Hypothalamus (tissue), 51 donors: ENCODE data around the gene SRBD1.

Source experiments
- DNase-seq, 51 donors: peaks; one replicate each; lab custom pipeline; 2025; lab: John Stamatoyannopoulos, UW

The SRBD1 gene

DNA sequence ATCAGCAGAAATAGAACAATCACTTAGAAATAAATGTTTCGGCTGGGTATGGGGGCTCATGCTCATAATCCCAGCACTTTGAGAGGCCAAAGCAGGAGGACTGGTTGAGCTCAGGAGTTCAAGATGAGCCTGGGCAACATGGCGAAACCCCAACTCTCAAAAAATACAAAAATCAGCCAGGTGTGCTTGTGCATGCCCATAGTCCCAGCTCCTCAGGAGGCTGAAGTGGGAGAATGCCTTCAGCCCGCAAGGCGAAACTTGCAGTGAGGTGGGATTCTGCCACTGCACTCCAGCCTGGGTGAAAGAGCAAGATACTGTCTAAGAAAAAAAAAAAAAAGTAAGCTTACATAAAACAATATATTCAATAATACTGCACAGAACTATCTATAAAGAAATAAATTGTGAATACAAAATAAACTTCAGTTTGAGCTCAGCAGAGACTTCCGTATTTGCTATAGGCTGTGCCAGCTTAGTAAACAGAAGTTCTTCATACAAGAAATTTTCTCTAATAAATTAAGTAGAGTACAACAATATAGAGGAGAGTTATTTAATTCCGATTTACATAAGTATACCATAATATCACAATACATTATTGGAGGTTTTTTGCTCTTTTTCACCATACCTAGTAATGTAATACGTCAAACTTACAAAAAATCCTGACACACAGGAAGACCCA, 43.6 kb downstream of the SRBD1 start:
- no peak for DNase-seq

DNA sequence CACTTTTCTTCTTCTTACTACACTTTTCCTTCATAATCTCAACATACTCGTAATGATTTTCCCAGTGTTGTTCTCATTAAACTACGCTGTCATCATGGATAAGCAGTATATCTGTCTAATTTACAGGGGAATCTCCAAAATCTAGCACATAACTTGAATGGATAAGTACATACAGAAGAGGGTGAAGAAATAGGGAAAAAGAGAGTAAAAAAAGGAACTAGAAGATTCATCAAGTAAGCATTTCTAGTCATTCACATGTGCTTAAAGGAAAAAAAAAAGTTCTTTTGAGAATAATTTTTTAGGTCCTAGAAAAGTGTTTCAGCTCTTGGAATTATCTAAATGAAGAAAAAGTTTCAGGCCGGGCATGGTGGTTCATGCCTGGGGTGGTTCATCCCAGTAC, 51.6 kb downstream of the SRBD1 start:
- no peak for DNase-seq

DNA sequence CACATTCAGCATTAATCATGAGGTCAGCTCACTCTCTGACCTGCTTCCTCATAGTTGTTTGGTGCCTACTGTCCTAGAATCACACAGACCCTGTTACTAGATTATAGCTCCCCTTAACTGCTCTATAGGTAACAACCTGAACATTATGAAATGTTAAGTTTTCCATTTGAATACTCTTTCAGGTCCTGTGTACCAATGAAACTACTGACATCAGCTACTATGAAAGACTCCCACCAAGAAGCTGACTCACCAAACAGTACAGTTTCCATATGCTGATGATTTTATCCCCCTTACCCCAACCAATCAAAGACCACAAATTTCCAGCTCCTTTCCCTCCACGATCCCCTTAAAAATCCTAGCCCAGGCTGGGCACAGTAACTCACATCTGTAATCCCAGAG, 56.3 kb downstream of the SRBD1 start:
- DNase-seq: no peak

DNA sequence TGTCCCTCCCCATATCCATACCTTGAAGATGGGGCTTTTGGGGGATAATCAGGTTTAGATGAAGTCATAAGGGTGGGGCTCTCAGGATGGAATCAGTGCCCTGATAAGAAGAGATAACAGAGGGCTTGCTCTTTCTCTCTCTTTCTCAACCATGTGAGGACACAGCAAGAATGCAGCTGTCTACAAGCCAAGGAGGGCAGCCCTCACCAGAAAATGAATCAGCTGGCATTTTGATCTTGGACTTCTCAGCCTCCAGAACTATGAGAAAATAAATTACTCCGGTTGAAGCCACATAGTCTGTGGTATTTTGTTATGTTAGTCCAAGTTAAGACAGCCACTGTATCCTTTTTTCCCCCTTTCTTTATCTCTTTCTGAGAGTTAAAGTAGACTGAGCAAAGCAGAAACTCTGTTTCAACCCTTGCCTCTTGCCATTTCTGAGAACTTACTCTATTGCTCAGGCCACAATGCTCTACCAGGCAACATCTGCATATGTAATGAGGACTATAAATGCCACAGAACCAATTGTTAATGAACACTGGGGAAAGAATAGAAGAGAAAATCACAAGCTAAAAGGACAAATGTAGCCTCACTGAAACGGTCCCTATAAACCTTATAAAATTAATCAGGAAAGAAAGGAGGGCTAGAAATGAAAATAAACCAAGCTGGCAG, 56.9 kb downstream of the SRBD1 start:
- no peak for DNase-seq

DNA sequence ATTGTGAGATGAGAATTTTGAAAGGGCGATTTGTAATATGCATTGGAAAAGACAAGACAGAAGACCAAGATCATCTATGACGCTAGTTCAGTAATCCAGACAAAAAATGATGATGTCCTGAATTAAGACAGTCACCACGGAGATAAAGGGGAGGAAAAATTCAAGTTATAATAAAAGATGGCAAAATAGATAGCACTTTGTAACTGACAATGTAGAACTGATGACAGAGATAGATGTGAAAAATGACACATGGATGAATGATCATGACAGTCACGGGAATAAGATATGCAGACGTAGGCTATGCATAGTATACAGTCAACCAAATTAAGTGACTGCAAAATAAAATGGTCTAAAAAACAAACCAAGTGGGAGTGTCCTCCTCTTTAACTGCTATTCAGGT, 59.2 kb downstream of the SRBD1 start:
- DNase-seq: no peak

DNA sequence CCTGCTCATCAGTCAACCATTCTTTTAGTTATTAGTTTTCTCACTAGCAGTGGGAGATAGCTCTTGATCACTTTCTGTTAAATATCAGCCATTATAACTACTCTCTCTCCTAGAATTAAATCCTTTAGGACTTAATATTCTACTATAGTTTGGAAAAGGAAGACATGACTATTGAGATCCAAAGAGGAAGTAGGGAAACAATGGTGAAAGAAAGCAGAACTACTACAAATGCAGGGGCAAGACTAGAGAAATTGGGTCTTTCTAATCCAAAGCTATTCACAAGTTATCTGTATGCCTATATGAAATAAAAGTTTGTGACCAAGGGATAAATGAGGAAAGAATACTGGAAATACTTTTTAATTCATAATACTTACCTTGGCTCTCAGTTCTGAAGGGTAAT, 65.1 kb downstream of the SRBD1 start:
- no peak for DNase-seq

DNA sequence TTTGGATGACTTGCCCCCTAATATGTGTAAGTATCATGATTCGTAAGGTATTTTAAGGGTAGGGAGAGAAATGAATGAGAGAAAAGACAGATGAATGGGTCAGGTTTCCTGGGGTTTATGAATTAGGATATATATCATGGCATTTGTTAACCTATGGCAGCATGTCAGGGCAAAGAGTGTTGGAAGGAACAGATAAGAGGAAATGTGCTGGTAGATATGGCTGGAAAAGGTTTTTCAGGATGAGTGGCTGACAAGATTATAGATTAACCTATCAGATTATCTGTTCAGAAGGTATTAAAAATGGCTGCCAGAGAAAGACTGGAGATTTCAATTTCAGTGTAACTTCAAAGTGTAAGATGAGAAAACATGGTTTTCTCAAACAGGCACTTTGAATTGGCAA, 67.8 kb downstream of the SRBD1 start:
- DNase-seq: no peak

DNA sequence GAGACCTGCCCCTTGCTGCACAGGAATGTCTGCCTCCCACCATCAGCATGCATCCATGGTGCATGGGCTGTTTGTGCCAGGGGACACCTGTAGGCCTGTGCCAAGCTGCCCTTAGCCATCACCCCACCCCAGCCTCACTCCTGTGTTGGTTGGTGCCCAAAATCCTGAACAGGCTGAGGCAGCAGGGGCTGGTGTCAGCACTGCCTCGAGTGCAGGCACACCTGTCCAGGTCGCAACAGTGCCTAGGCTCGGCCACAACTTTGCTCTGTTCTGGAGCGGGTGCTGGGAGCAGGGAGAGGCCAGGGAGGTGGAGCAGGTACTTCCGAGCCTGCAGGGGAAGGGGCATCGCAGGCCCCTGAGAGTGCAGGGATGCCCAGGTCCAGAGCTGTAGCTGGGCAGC, 69.1 kb downstream of the SRBD1 start:
- no peak for DNase-seq

DNA sequence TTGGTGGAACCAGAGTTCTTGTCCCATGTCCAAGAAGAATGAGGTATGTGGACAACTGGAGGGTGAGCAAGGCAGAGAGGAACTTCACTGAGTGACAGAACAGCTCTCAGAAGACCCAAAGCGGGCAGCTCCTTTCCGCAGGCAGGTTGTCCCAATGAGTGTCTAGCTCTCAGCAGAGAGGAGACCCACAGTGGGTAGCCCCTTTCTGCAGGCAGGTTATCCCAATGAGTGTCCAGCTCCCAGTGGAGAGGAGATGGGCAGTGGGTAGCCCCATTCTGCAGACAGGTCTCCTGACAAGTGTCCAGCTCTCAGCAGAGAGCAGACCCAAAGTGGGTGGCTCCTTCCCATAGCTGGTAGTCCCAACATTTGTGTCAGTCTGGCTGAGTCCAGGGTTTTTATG, 69.6 kb downstream of the SRBD1 start:
- DNase-seq: no peak

DNA sequence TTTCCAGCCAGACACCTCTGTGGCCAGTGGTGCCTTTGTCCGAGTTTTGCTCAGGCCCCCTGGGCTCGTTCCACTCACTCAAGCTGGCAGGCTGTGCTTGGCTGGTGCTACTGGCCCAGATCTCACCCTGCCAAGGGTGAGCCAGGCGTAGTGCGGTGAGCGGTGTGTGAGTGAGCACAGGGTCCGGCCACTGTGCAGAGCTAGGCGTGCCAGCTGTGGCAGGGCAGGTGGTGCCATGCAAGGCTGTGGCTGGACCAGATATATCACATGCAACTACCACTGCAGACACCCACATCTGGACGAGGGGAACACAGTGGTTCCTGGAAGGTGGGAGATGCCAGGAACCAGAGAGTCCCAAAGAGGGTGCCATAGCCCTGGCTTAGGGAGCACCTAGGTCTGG, 70.1 kb downstream of the SRBD1 start:
- no peak for DNase-seq

DNA sequence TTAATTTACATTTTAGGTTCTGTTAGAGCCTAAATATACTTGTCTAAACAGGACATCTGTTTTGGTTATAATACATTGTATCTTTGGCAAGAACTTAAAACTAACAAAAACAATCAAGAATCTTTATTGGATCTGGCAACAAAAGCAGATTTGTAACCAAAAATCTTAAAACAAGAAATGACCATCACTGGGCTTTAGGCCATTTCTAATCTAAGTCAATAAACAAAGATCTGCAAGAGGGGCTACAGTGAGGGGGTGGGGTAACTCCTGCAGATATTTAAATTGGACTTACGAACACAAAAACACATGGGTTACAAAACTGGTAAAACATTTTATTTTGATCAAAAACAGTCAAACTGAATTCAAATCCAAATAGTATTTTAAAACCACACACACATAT, 77.3 kb downstream of the SRBD1 start:
- DNase-seq: no peak

DNA sequence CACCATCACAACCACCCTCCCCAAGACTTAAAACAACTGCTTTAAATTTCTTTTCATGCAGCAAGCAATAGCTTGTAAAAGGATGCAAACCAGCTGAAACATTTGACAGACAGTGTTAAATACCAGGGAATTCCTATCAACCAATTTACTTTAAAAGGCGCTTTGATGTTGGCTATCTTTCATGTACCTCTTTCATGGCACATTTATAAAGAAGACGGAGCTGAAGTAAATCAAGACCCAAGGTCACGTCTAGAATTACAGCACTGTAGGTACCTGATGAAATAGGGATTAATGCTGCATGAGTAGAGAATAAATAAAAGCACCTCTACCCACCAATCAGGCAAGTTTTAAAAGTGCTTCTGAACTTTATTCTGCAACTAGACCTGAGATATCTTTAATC, 78.9 kb downstream of the SRBD1 start:
- DNase-seq: no peak

DNA sequence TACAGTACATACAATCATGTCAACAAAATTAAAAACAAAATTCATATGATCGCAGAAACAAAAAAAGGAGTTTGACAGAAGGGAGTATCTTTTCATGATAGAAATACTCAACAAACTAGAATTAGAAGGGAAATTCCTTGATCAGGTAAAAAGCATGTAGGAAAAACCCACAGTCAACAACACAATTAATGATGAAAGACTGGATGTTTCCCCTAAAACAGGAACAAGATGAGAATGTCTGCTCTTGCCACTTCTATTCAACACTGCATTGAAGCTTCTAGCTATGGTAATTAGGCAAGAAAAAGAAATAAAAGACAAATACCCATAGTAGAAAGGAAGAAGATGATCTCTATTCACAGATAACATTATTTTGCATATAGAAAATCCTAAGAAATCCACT, 87.1 kb downstream of the SRBD1 start:
- no peak for DNase-seq

DNA sequence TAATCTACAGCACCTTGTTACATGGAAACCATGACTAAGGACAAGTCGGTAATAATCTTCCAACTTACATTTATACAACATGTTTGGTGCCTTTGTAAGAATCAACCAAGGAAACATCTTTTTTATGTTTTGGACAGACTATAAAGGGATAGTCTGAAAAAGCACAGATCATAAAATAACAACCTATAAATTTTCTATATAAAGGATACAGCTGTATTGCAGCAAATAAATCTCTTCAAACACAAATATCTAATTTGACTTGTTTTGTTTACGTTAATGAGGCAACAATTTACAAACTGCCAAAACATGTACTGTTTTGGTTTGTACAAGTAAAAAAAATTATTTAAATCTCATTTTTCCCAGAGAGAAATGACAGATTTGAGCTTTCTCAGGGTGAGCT, 92.5 kb downstream of the SRBD1 start:
- no peak for DNase-seq

DNA sequence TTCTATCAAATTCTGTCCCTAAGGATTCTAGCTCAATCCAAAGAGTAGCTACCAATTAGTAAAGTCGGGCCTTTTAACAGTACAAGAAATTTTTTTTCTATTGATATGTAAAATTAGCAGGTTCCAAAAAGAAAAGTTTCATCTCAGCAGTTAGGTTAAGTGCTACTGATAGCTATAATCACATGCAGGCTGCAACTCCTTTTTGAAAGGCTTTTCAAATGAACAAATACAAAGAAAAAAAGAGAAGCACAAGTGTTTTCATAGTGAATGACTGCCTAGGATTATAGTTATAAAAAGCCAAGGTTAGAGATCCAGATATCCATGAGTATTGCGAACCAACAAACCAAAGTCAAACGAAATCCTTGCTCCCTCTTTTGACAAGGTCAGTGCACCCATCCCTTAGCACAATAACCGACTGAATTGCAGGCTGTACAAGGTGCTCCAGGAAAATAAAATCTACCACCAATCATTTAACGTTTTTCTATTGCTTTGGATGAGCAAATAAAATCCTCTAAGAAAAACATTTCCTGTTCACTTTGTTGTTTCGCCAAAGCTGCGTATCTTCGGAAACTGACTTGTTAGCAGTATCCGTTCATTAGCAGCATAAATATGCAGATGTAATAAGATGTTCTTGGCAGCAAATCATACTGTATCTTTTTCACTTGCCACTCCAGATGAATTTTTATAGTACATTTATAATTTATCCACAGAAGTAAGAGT, 100.2 kb downstream of the SRBD1 start:
- DNase-seq: no peak

DNA sequence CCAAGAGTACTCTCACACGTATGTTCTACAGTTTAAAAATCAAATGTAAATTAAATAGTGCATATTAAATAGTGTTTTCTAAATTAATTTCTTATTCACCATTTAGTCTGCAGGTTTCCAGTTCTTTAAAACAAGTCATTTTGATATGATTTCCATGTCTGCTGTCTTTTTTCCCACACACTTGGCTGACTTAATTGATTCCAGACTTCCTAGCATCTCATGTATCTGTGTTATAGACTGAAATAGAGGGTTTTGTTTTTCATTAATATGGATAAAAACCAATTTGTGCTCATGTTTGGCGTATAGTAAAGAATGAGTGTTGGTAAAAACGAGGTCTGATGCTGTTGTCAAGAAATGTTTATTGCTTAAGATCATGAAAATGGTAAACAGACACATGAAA, 104.3 kb downstream of the SRBD1 start:
- no peak for DNase-seq

DNA sequence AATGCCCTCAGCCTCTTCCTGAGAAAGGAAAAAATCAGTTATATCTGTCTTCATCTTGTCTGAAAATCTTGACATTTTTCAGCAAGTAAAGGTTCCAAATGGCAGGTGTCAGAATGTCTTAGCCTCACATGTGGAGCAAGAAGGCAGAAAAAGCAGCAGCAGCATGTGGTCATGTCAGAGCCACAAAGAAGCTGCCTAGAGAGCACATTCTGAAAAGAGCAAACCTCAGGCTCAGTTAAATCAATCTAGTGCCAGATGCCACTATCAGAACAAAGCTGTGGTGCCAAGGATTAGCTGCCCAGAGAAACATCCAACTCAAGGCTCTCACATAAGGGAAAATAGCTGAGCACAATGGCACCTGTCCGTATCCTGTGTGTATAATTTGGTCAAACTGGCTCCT, 105.9 kb downstream of the SRBD1 start:
- DNase-seq: no peak

DNA sequence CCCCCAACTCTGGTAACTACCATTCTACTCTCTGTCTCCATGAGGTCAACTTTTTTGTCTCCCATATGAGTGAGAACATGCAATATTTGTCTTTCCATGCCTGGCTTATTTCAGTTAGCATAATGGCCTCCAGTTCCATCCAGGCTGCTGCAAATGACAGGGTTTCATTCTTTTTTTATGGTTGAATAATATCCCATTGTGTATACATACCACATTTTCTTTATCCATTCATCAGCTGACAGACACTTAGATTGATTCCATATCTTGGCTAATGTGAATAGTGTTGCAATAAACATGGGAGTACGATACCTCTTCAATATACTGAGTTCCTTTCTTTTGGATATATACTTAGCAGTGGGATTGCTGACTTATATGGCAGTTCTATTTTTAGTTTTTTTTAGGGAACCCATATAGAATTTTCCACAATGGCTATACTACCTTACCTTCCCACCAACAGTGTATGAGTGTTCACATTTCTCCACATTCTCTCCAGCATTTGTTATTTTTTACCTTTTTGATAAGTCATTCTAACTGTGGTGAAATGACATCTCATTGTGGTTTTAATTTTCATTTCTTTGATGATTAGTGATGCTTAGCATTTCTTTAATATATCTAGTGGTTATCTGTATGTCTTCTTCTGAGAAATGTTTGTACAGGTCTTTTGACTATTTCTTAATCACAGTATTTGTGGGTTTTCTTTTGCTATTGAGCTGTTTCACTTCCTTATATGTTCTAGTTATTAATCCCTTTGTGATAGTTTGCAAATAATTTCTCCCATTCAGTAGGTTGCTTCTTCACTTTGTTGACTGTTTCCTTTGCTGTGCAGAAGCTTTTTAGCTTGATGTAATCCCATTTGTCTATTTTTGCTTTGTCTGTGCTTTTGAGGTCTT, 112.2 kb downstream of the SRBD1 start:
- no peak for DNase-seq

DNA sequence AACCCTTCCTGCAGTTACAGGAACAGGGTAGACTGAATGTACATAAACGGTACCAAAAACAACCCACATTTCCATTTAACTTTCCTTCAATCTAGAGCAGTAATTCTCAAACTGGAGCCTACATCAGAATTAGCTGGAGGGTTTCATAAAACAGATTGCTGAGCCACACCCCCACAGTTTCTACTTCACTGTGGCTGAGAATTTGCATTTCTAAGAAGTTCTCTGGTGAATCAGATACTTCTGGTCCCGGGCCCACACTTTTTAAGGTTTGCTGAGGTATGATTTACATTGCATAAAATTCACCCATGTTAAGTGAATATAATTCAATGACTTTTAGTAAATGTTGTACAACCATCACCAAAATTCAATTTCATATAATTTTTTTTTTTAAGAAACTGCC, 113.7 kb downstream of the SRBD1 start:
- DNase-seq: no peak

DNA sequence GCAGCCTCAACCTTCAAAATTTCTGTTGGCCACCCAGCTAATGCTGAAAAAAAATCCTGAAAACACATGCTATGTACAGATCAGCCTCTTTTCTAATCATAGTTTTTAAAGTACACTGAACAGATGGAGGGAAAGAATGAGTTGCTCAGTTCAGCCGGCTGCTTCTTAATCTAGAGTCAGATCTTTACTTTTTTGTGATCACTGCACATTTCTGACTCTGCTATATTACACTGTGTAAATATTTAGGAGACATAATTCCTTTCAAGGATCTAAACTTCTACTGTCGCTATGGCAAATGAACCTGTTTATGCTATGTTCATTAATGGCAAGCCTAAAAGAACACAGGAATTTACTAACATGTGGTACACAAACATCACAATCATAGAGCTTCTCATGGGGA, 114.2 kb downstream of the SRBD1 start:
- no peak for DNase-seq

DNA sequence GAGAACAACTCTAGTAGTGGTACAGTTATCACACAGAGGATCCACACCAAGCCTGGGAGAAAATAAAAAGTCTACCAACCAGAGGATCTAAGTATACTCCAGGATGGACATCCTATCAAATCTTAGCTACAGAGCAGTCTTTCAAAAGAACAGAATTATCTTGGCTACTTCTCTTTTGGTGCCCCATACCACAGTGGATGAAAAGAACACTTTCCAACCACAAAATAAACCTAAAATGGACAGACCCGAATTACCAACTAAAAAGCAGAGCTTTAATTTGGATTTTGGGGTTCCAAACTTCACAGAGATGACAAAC, 116.1 kb downstream of the SRBD1 start:
- no peak for DNase-seq
